ENCODE data around the gene GALNT16.

The GALNT16 gene

DNA sequence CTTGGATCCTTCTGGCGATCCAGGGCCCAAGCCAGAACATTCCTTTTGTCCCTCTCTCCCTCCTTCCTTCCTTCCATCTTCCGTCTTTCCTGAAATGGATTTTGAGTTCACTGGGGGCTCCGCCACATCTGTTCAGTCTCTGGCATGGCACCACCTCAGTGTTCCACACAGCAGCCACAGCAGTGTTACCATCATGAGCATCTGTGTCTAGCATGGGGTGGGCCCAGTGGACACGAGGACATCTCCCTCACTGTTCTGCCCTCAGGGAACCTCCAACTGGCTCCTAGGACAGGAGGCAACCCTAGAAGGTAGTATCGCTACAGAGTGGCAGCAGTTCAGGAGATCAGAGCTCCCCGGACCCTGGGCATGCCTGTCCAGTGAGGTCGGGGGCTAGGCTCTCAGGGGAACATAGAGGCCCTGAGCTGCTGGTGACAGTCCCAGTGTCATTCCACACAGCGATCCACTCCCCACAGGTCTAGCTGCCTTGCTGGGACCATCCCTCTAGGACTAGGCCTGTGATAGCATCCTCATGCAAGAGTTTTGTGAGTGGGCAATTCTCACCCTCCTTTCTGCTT lies 59.0 kb downstream of the GALNT16 start:
- TF ChIP-seq CEBPB (IDR thresholded peaks at IDR 0.05) (no peak), ZBTB7A (IDR thresholded peaks at IDR 0.05; ENCODE audit: low read depth) (no peak), EGR1 (IDR thresholded peaks at IDR 0.05) (no peak), FOXM1 (IDR thresholded peaks at IDR 0.05; ENCODE audit: borderline replicate concordance, low read depth) (no peak), TEAD4 (IDR thresholded peaks at IDR 0.05) (no peak), EP300 (IDR thresholded peaks at IDR 0.05; ENCODE audit: borderline replicate concordance) (no peak), TAF1 (IDR thresholded peaks at IDR 0.05; ENCODE audit: low read depth) (no peak), NFIC (IDR thresholded peaks at IDR 0.05) (no peak), CREB1 (IDR thresholded peaks at IDR 0.05; ENCODE audit: low read depth) (no peak), RAD21 (IDR thresholded peaks at IDR 0.05; ENCODE audit: low read depth) (no peak), YY1 (IDR thresholded peaks at IDR 0.05; ENCODE audit: low read depth) (no peak)
- TF ChIP-seq, protein P1, sequence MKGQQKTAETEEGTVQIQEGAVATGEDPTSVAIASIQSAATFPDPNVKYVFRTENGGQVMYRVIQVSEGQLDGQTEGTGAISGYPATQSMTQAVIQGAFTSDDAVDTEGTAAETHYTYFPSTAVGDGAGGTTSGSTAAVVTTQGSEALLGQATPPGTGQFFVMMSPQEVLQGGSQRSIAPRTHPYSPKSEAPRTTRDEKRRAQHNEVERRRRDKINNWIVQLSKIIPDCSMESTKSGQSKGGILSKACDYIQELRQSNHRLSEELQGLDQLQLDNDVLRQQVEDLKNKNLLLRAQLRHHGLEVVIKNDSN (IDR thresholded peaks at IDR 0.05), result no peak
- TF ChIP-seq, protein P2, sequence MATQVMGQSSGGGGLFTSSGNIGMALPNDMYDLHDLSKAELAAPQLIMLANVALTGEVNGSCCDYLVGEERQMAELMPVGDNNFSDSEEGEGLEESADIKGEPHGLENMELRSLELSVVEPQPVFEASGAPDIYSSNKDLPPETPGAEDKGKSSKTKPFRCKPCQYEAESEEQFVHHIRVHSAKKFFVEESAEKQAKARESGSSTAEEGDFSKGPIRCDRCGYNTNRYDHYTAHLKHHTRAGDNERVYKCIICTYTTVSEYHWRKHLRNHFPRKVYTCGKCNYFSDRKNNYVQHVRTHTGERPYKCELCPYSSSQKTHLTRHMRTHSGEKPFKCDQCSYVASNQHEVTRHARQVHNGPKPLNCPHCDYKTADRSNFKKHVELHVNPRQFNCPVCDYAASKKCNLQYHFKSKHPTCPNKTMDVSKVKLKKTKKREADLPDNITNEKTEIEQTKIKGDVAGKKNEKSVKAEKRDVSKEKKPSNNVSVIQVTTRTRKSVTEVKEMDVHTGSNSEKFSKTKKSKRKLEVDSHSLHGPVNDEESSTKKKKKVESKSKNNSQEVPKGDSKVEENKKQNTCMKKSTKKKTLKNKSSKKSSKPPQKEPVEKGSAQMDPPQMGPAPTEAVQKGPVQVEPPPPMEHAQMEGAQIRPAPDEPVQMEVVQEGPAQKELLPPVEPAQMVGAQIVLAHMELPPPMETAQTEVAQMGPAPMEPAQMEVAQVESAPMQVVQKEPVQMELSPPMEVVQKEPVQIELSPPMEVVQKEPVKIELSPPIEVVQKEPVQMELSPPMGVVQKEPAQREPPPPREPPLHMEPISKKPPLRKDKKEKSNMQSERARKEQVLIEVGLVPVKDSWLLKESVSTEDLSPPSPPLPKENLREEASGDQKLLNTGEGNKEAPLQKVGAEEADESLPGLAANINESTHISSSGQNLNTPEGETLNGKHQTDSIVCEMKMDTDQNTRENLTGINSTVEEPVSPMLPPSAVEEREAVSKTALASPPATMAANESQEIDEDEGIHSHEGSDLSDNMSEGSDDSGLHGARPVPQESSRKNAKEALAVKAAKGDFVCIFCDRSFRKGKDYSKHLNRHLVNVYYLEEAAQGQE (IDR thresholded peaks at IDR 0.05; ENCODE audit: low read depth), result no peak
- TF ChIP-seq, protein P3, sequence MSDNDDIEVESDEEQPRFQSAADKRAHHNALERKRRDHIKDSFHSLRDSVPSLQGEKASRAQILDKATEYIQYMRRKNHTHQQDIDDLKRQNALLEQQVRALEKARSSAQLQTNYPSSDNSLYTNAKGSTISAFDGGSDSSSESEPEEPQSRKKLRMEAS (IDR thresholded peaks at IDR 0.05), result no peak

DNA sequence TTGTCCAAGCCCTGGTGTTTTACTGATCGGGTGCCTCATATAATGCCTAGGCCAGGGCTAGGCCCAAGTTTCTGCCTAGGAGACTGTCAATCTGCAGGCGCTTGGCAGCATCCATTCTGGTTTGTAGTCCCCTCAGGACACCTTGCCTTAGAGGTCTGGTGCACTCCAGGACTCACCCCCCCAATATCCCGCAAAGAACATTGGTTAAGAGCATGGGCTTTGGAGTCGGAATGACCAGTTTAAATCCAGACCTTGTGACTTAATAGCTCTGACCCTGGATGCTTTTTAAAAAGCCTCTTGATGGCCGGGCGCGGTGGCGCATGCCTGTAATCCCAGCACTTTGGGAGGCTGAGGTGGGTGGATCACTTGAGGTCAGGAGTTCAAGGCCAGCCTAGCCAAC lies 60.0 kb downstream of the GALNT16 start:
- TF ChIP-seq ZBTB7A (IDR thresholded peaks at IDR 0.05; ENCODE audit: low read depth) (no peak), TAF1 (IDR thresholded peaks at IDR 0.05; ENCODE audit: low read depth) (no peak), CEBPB (IDR thresholded peaks at IDR 0.05) (no peak), CREB1 (IDR thresholded peaks at IDR 0.05; ENCODE audit: low read depth) (no peak), TCF12 (IDR thresholded peaks at IDR 0.05; ENCODE audit: low read depth) (no peak), NFIC (IDR thresholded peaks at IDR 0.05) (no peak), FOXM1 (IDR thresholded peaks at IDR 0.05; ENCODE audit: borderline replicate concordance, low read depth) (no peak)
- TF ChIP-seq, protein P3 (IDR thresholded peaks at IDR 0.05), result no peak

DNA sequence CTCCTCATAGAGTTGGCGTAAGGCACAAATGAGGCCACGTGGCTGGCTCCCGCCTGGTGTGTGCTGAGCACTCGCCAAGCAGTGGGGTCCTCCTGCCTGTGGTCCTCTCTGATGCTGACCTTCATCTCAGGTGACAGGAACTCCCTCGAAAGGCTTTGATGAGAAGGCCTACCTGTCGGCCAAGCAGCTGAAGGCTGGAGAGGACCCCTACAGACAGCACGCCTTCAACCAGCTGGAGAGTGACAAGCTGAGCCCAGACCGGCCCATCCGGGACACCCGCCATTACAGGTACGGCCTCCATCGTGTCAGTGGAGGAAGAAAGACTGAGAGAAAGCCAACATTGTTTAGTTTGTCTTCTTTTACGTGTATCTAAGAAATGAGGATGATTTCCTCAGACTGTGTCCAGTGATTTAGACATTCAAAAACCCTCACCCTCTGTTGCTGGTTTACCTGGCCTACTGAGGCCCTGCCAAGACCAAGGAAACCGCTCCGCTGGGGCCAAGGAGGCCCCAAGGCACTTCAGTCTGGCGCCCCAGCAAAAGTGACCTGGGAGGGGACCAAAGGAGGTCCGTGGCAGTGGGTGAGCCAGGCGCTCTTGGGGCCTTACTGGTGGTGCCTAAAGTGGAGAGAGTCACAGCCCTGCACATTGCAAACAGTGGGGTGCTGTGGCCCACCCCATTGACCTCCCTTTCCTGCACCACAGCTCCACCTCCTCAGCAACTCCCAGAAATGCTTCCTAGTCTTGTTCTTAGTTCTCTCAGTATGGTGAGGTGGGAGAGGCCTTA lies 60.8 kb downstream of the GALNT16 start:
- TF ChIP-seq TEAD4 (IDR thresholded peaks at IDR 0.05) (no peak), EGR1 (IDR thresholded peaks at IDR 0.05) (no peak), FOXM1 (IDR thresholded peaks at IDR 0.05; ENCODE audit: borderline replicate concordance, low read depth) (no peak), NFIC (IDR thresholded peaks at IDR 0.05) (no peak), CEBPB (IDR thresholded peaks at IDR 0.05) (no peak), TAF1 (IDR thresholded peaks at IDR 0.05; ENCODE audit: low read depth) (no peak), EP300 (IDR thresholded peaks at IDR 0.05; ENCODE audit: borderline replicate concordance) (no peak), YY1 (IDR thresholded peaks at IDR 0.05; ENCODE audit: low read depth) (no peak), ZBTB7A (IDR thresholded peaks at IDR 0.05; ENCODE audit: low read depth) (no peak), TCF12 (IDR thresholded peaks at IDR 0.05; ENCODE audit: low read depth) (no peak), CREB1 (IDR thresholded peaks at IDR 0.05; ENCODE audit: low read depth) (no peak)
- TF ChIP-seq, protein P2 (IDR thresholded peaks at IDR 0.05; ENCODE audit: low read depth), result no peak
- TF ChIP-seq, protein P1 (IDR thresholded peaks at IDR 0.05), result no peak
- TF ChIP-seq, protein P3 (IDR thresholded peaks at IDR 0.05), result no peak

DNA sequence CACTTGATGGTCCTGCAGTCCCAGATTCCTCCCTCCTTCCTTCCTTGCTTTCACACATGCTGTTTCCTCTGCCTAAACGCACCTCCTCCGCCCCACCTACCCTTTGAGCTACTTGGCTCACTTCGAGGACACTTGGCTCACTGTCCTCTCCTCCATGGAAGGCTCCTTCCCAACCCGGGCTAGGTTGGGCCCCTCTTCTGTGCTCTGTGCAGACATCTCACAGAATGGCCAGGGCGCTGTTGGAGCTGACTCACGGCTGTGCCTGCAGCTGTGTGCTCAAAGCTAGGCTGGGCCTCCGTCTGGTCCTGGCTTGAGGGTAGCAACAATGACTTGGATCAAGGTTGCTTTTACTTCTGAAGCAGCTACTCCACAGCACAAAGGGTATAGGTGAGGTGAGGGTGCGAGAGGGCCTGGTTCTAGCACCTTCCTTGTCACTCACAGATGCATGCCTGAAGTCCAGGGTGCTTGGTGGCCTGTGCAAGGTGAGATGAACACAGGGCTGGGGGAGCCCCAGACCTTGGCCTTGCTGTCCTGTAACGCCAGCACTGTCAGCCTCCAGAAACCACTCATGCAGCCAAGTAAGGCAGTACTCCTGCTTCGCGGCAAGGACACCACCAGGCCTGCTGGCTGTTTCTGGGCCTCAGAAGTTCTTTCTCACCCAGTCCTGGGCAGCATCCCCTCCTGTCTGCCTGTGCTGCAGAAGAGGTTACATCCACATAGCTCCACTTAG lies 61.8 kb downstream of the GALNT16 start:
- TF ChIP-seq, protein P3 (IDR thresholded peaks at IDR 0.05), result no peak
- TF ChIP-seq CREB1 (IDR thresholded peaks at IDR 0.05; ENCODE audit: low read depth), result no peak
- TF ChIP-seq TCF12 (IDR thresholded peaks at IDR 0.05; ENCODE audit: low read depth), result no peak
- no peak for TF ChIP-seq FOXM1 (IDR thresholded peaks at IDR 0.05; ENCODE audit: borderline replicate concordance, low read depth)
- TF ChIP-seq TEAD4 (IDR thresholded peaks at IDR 0.05), result no peak
- TF ChIP-seq YY1 (IDR thresholded peaks at IDR 0.05; ENCODE audit: low read depth), result no peak
- TF ChIP-seq CEBPB (IDR thresholded peaks at IDR 0.05), result no peak
- no peak for TF ChIP-seq EGR1 (IDR thresholded peaks at IDR 0.05)
- no peak for TF ChIP-seq ZBTB7A (IDR thresholded peaks at IDR 0.05; ENCODE audit: low read depth)
- TF ChIP-seq RAD21 (IDR thresholded peaks at IDR 0.05; ENCODE audit: low read depth), result no peak
- TF ChIP-seq EP300 (IDR thresholded peaks at IDR 0.05; ENCODE audit: borderline replicate concordance), result no peak
- TF ChIP-seq, protein P2 (IDR thresholded peaks at IDR 0.05; ENCODE audit: low read depth), result no peak

Measured in Ishikawa (cell line).